H9 (cell line): ENCODE measurements around the gene ZNF679. TPM values are rescaled to one million over a fixed set of nuclear protein-coding genes. Genes with fewer than 3 reads are reported as not detected.

Experiments
- DNase-seq: peaks from one replicate; pipeline ENCODE4 v3.0.0-alpha.2; 2017
- H2AFZ ChIP-seq: one replicate; pipeline ENCODE4 v1.6.1; 2013; ENCODE audit warnings: mild to moderate bottlenecking, low read length, control low read depth, moderate library complexity
- H2AK5ac ChIP-seq: 2 replicates; pipeline ENCODE4 v1.6.1; 2013; ENCODE audit warnings: low read length, control low read depth, mixed read lengths; ENCODE audit not compliant: insufficient read length
- H2BK120ac ChIP-seq: one replicate; pipeline ENCODE4 v1.6.1; 2013; ENCODE audit warnings: low read depth, mild to moderate bottlenecking, low read length, control low read depth, inconsistent platforms; ENCODE audit not compliant: poor library complexity, severe bottlenecking
- H2BK12ac ChIP-seq: 2 replicates; pipeline ENCODE4 v1.6.1; 2013; ENCODE audit warnings: low read length, control low read depth, mixed read lengths, low read depth; ENCODE audit not compliant: insufficient read length
- H2BK15ac ChIP-seq: 2 replicates; pipeline ENCODE4 v1.6.1; 2013; ENCODE audit warnings: low read depth, low read length, control low read depth
- H2BK20ac ChIP-seq: one replicate; pipeline ENCODE4 v1.6.1; 2013; ENCODE audit warnings: low read depth, mild to moderate bottlenecking, low read length, control low read depth, inconsistent platforms; ENCODE audit not compliant: poor library complexity, severe bottlenecking
- H2BK5ac ChIP-seq: 2 replicates; pipeline ENCODE4 v1.6.1; 2013; ENCODE audit warnings: low read length, control low read depth, mixed read lengths; ENCODE audit not compliant: insufficient read length
- H3K14ac ChIP-seq: 2 replicates; pipeline ENCODE4 v1.6.1; 2013; ENCODE audit warnings: low read length, control low read depth; ENCODE audit not compliant: insufficient read depth
- H3K18ac ChIP-seq: 2 replicates; pipeline ENCODE4 v1.6.1; 2013; ENCODE audit warnings: low read depth, mild to moderate bottlenecking, mixed read lengths, low read length, control low read depth; ENCODE audit not compliant: insufficient read length
- H3K23ac ChIP-seq: 2 replicates; pipeline ENCODE4 v1.6.1; 2013; ENCODE audit warnings: low read length, control low read depth, mixed read lengths, low read depth; ENCODE audit not compliant: insufficient read length
- H3K23me2 ChIP-seq: 2 replicates; pipeline ENCODE4 v1.6.1; 2013; ENCODE audit warnings: low read depth, mild to moderate bottlenecking, mixed read lengths, low read length, control low read depth; ENCODE audit not compliant: insufficient read length, poor library complexity, severe bottlenecking
- H3K27ac ChIP-seq: 2 replicates; pipeline ENCODE4 v1.5.1; 2013; ENCODE audit warnings: low read length, control low read depth, mixed read lengths, low read depth; ENCODE audit not compliant: insufficient read length
- H3K27me3 ChIP-seq: 2 replicates; pipeline ENCODE4 v1.6.1; 2013; ENCODE audit warnings: low read length, control low read depth, inconsistent platforms; ENCODE audit not compliant: insufficient read depth
- H3K4ac ChIP-seq: 2 replicates; pipeline ENCODE4 v1.6.1; 2013; ENCODE audit warnings: low read depth, mild to moderate bottlenecking, control low read depth, inconsistent platforms, low read length, moderate library complexity
- H3K4me1 ChIP-seq: 2 replicates; pipeline ENCODE4 v1.6.1; 2013; ENCODE audit warnings: low read length, control low read depth, inconsistent platforms; ENCODE audit not compliant: insufficient read depth
- H3K4me2 ChIP-seq: 2 replicates; pipeline ENCODE4 v1.6.1; 2013; ENCODE audit warnings: low read length, control low read depth, mixed read lengths; ENCODE audit not compliant: insufficient read length, insufficient read depth
- H3K56ac ChIP-seq: 2 replicates; pipeline ENCODE4 v1.6.1; 2013; ENCODE audit warnings: low read depth, mild to moderate bottlenecking, mixed read lengths, low read length, control low read depth; ENCODE audit not compliant: insufficient read length
- H3K79me1 ChIP-seq: 2 replicates; pipeline ENCODE4 v1.6.1; 2013; ENCODE audit warnings: low read depth, mild to moderate bottlenecking, moderate library complexity, low read length, control low read depth, inconsistent platforms; ENCODE audit not compliant: insufficient read depth, poor library complexity, severe bottlenecking
- H3K79me2 ChIP-seq: 2 replicates; pipeline ENCODE4 v1.6.1; 2013; ENCODE audit warnings: low read length, control low read depth, inconsistent platforms; ENCODE audit not compliant: insufficient read depth
- H3K9ac ChIP-seq: 2 replicates; pipeline ENCODE4 v1.6.1; 2013; ENCODE audit warnings: low read length, control low read depth, mixed read lengths; ENCODE audit not compliant: insufficient read length; ENCODE audit errors: extremely low read depth
- H3K9me3 ChIP-seq: one replicate; pipeline ENCODE4 v1.6.1; 2013; ENCODE audit warnings: low read depth, low read length, inconsistent platforms; ENCODE audit not compliant: control insufficient read depth
- H3T11ph ChIP-seq: one replicate; pipeline ENCODE4 v1.6.1; 2013; ENCODE audit warnings: mild to moderate bottlenecking, low read length, control low read depth, inconsistent platforms
- H4K20me1 ChIP-seq: one replicate; pipeline ENCODE4 v1.6.1; 2013; ENCODE audit not compliant: control insufficient read depth, insufficient read length, insufficient read depth
- H4K5ac ChIP-seq: 2 replicates; pipeline ENCODE4 v1.6.1; 2013; ENCODE audit warnings: low read depth, mild to moderate bottlenecking, mixed read lengths, low read length, control low read depth; ENCODE audit not compliant: insufficient read length
- H4K8ac ChIP-seq: replicated peaks from 2 replicates; pipeline ENCODE4 v1.6.1; 2013; ENCODE audit warnings: low read length, control low read depth, mixed read lengths, low read depth; ENCODE audit not compliant: insufficient read length
- H4K91ac ChIP-seq: 2 replicates; pipeline ENCODE4 v1.6.1; 2013; ENCODE audit warnings: low read depth, mild to moderate bottlenecking, moderate library complexity, mixed read lengths, low read length, control low read depth; ENCODE audit not compliant: insufficient read length
- H3K27ac Mint-ChIP-seq, 3 experiments: 2 replicates in 2 of 3; 3 replicates in 1 of 3; pipeline ENCODE4 v1.8.0; 2020 to 2021; ENCODE audit warnings: mixed read lengths in 3 of 3, mild to moderate bottlenecking in 1 of 3, moderate library complexity in 1 of 3
- H3K27me3 Mint-ChIP-seq: 2 replicates; pipeline ENCODE4 v1.8.0; 2021; ENCODE audit warnings: low read depth, mild to moderate bottlenecking, moderate library complexity, mixed read lengths
- H3K36me3 Mint-ChIP-seq, 3 experiments: 2 replicates in 2 of 3; 3 replicates in 1 of 3; pipeline ENCODE4 v1.8.0; 2020 to 2021; ENCODE audit warnings: low read depth in 3 of 3, mixed read lengths in 3 of 3; ENCODE audit not compliant: insufficient read depth in 1 of 3
- H3K4me1 Mint-ChIP-seq, 2 experiments: 2 replicates each; pipeline ENCODE4 v1.8.0; 2020; ENCODE audit warnings: mixed read lengths in 2 of 2
- H3K4me3 Mint-ChIP-seq, 2 experiments: 2 replicates in 1 of 2; 3 replicates in 1 of 2; pipeline ENCODE4 v1.8.0; 2020 to 2021; ENCODE audit warnings: mild to moderate bottlenecking in 2 of 2, mixed read lengths in 2 of 2, moderate library complexity in 1 of 2
- H3K9me3 Mint-ChIP-seq, 2 experiments: 2 replicates in 1 of 2; 3 replicates in 1 of 2; pipeline ENCODE4 v1.8.0; 2020; ENCODE audit warnings: mild to moderate bottlenecking in 2 of 2, mixed read lengths in 2 of 2, moderate library complexity in 1 of 2
- CTCF ChIP-seq: fragments of 200-600 bp; sonication (generic); conservative IDR thresholded peaks from 3 replicates; pipeline ENCODE4 v1.8.0; 2021; ENCODE audit warnings: antibody characterized with exemption, mild to moderate bottlenecking
- WGBS: extraction: QIAGEN DNeasy Blood & Tissue Kit; methylation state at CpG from one replicate; pipeline ENCODE4 v1.1.7; 2013; ENCODE audit warnings: missing lambda C conversion rate, low lambda C conversion rate, mixed read lengths; ENCODE audit not compliant: insufficient read length; ENCODE audit errors: extremely low coverage; 5-methylcytosine and 5-hydroxymethylcytosine counted together
- total RNA-seq: library from RNA; stranded (reverse); gene quantifications from 2 replicates; pipeline ENCODE4 v1.2.1, GENCODE V29; 2021

ZNF679 gene
- total RNA-seq, 1 experiment from 2014 or later: not detected

DNA sequence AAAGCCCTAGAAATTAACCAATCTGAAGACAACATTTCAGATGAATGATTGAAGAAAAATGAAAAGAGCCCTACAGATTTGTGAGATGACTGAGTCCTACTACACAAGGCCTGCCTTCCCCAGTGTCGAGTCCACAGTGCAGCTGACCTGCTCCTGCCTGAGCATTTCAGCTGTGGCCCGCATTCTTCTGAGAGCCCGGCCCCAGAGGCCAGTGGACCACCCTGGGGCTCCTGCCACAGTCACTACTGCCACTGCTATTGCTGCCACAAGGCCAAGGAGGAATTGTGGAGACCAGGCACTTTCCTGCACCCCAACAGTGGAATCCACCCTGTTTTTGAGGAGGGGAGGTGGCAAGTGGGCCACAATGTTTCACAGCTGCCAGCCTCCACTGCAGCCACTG is 40.9 kb upstream of the ZNF679 start:
- TF ChIP-seq CTCF: no peak
- H3K27ac ChIP-seq: no peak overlapping the region
- no peak overlapping the region for H2BK20ac ChIP-seq
- H3K14ac ChIP-seq: no peak overlapping the region
- no peak overlapping the region for H3K9ac ChIP-seq
- Mint-ChIP-seq H3K4me1 (no peaks in the 10 kb centered on the region), H3K4me3 (no peak overlapping the region), H3K27ac (no peak overlapping the region), H3K27me3 (no peaks in the 10 kb centered on the region; the same call in none of the 2 replicates), H3K36me3 (peaks cover 0 to 19% (median 6%) of the 10 kb centered on the region in 3 experiments; a peak in 4 of 7 replicates), H3K9me3 (peaks cover 76 to 93% of the 10 kb centered on the region in 2 experiments)
- no peak overlapping the region for H4K8ac ChIP-seq
- peaks cover 50% of the 10 kb centered on the region for H3K9me3 ChIP-seq
- H3K23me2 ChIP-seq: no peaks in the 10 kb centered on the region
- H3K56ac ChIP-seq: no peak overlapping the region
- no peak overlapping the region for H3K4me2 ChIP-seq
- no CpG with 5 or more reads among the region's 3 CpGs for WGBS
- H3K27me3 ChIP-seq: no peaks in the 10 kb centered on the region; the same call in 1 of the 2 replicates
- H3K18ac ChIP-seq: no peak overlapping the region
- no peak for DNase-seq
- no peak overlapping the region for H2BK15ac ChIP-seq
- H3K79me1 ChIP-seq: no peaks in the 10 kb centered on the region
- no peak overlapping the region for H2BK12ac ChIP-seq
- no peak overlapping the region for H2BK5ac ChIP-seq
- no peak overlapping the region for H2AK5ac ChIP-seq
- no peak overlapping the region for H3K4ac ChIP-seq
- no peak overlapping the region for H2BK120ac ChIP-seq
- no peak overlapping the region for H4K5ac ChIP-seq
- H3K4me1 ChIP-seq: no peaks in the 10 kb centered on the region
- no peaks in the 10 kb centered on the region for H3K79me2 ChIP-seq
- no peaks in the 10 kb centered on the region for H4K20me1 ChIP-seq
- H3T11ph ChIP-seq: no peak overlapping the region
- H4K91ac ChIP-seq: no peak overlapping the region
- no peak overlapping the region for H2AFZ ChIP-seq
- no peak overlapping the region for H3K23ac ChIP-seq
